Central memory CD8-positive, alpha-beta T cell (primary cell): Measurements from ENCODE around the gene ZFP90.

Experiments used
- ATAC-seq: fragments of 150-1000 bp; cut with Tn5 transposase; replicated peaks from 2 replicates; pipeline ENCODE4 v1.10.0; 2022; ENCODE audit warnings: mild to moderate bottlenecking, moderate FRiP score, moderate number of reproducible peaks; ENCODE audit not compliant: poor library complexity, severe bottlenecking; ENCODE audit errors: extremely low read depth
- DNase-seq, 2 donors: peaks; one replicate each; pipeline ENCODE4 v3.0.0; 2021; ENCODE audit warnings: low spot score in 2 of 2
- H3K27ac Mint-ChIP-seq: one replicate; pipeline ENCODE4 v1.8.0; 2022; ENCODE audit warnings: low read depth, mild to moderate bottlenecking, moderate library complexity, mixed read lengths
- H3K27me3 Mint-ChIP-seq: one replicate; pipeline ENCODE4 v1.8.0; 2022; ENCODE audit warnings: mixed read lengths
- H3K36me3 Mint-ChIP-seq: one replicate; pipeline ENCODE4 v1.8.0; 2022; ENCODE audit warnings: mild to moderate bottlenecking, moderate library complexity, mixed read lengths; ENCODE audit not compliant: insufficient read depth
- H3K4me1 Mint-ChIP-seq: one replicate; pipeline ENCODE4 v1.8.0; 2022; ENCODE audit warnings: mixed read lengths
- H3K4me3 Mint-ChIP-seq: one replicate; pipeline ENCODE4 v1.8.0; 2022; ENCODE audit warnings: mild to moderate bottlenecking, moderate library complexity, mixed read lengths
- H3K9me3 Mint-ChIP-seq: one replicate; pipeline ENCODE4 v1.8.0; 2022; ENCODE audit warnings: mixed read lengths

Gene ZFP90

DNA sequence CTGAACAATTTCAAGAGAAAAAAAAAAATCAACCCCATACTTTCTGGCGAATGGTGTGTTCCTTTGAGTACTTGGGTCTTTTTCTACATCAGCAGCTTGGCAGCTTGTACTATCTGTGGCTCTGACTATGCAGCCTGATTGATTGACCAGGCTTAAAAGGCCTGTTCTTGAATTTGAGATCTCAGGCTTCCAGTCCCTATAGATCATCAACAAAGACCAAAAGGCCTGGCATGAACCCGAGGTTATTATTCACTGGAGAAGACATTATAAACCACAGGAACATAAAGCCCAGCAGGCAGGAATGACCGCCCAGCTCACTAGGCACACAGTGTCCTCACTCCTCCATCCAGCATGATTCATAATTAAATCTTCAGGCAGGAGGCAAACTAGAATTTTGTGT is 73.9 kb downstream of the ZFP90 start:
- no peaks in the 10 kb centered on the region for H3K9me3 Mint-ChIP-seq
- H3K27ac Mint-ChIP-seq, result no peak overlapping the region
- no peak overlapping the region for H3K4me3 Mint-ChIP-seq
- no peaks in the 10 kb centered on the region for H3K4me1 Mint-ChIP-seq
- peaks cover 1% of the 10 kb centered on the region for H3K36me3 Mint-ChIP-seq
- DNase-seq (no peak), ATAC-seq (no peak)
- no peaks in the 10 kb centered on the region for H3K27me3 Mint-ChIP-seq

DNA sequence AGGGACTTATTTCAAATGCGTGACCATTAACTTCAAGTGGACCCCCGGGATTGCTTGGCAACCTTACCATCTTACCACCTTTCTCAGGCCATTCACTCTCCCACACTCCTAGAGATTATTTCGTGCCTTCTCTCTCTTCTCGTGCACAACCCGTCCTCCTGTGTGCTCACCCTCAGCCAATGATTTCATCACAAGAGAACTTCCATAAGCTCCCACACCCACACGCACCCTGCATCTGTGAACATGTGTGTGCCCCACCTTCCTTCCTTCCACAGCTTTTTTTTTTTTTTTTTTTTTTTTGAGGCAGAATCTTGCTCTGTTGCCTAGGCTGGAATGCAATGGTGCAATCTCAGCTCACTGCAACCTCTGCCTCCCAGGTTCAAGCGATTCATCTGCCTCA is 78.6 kb downstream of the ZFP90 start:
- no peaks in the 10 kb centered on the region for H3K27me3 Mint-ChIP-seq
- no peaks in the 10 kb centered on the region for H3K4me1 Mint-ChIP-seq
- no peak overlapping the region for H3K27ac Mint-ChIP-seq
- H3K9me3 Mint-ChIP-seq, result no peaks in the 10 kb centered on the region
- H3K36me3 Mint-ChIP-seq, result peaks cover 1% of the 10 kb centered on the region
- no peak overlapping the region for H3K4me3 Mint-ChIP-seq
- no peak for DNase-seq
- ATAC-seq, result no peak
